HL-60/S4 (cell line): Measurements from ENCODE around the gene C11orf24.

ENCODE experiments used
- in situ Hi-C: fragments of 300-500 bp; cut with MboI; formaldehyde crosslinking; loops from 2 replicates; pipeline ENCODE4 v1.14.3; 2022; ENCODE audit warnings: low sequenced_read_pairs

Gene C11orf24

GRCh38 chr11:68211546-68211945, 60.2 kb downstream of the C11orf24 start:
- in situ Hi-C loops = no loop called here
